ENCODE data around the gene PLEKHA6.

DNA sequence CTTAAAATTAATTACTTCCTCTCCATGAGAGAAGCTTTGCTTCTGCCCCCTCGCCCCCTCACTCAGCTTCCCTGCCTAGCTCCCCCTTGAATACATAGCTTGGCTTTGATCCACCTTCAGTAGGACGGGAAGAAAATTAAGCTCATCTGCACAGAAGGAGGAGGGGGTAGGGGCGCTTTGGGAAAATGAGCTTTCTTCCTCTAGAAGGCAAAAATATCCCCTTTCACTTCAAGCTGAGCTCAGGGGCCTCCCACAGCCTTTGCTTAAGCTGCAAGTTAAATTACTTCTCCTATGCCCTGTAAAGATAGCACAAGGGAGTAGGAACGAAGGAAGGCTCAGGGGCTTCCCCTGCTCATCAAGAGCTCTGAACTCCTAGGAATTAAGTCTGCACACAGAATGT, 80.8 kb downstream of the PLEKHA6 start:
- TF ChIP-seq, protein P1, sequence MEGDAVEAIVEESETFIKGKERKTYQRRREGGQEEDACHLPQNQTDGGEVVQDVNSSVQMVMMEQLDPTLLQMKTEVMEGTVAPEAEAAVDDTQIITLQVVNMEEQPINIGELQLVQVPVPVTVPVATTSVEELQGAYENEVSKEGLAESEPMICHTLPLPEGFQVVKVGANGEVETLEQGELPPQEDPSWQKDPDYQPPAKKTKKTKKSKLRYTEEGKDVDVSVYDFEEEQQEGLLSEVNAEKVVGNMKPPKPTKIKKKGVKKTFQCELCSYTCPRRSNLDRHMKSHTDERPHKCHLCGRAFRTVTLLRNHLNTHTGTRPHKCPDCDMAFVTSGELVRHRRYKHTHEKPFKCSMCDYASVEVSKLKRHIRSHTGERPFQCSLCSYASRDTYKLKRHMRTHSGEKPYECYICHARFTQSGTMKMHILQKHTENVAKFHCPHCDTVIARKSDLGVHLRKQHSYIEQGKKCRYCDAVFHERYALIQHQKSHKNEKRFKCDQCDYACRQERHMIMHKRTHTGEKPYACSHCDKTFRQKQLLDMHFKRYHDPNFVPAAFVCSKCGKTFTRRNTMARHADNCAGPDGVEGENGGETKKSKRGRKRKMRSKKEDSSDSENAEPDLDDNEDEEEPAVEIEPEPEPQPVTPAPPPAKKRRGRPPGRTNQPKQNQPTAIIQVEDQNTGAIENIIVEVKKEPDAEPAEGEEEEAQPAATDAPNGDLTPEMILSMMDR (IDR thresholded peaks at IDR 0.05), result no peak
- no peak for TF ChIP-seq EZH2 (IDR thresholded peaks at IDR 0.05; ENCODE audit: borderline replicate concordance, insufficient read depth, low read depth, low read length, poor library complexity, severe bottlenecking)
